Ovary (tissue), 9 donors: ENCODE results near the gene PGAP1. TPM values are rescaled to one million over a fixed set of nuclear protein-coding genes. Genes with fewer than 3 reads are reported as not detected.

Experiments used
- DNase-seq, 5 donors: peaks; one replicate each; pipeline ENCODE4 v3.0.0-alpha.2; 2019 to 2020
- H3K27ac ChIP-seq, 2 donors: fragments of 200-600 bp; one replicate each; pipeline versions ENCODE4 v1.5.1 to v1.8.0; 2019 to 2022
- H3K27me3 ChIP-seq: fragments of 200-600 bp; one replicate; pipeline ENCODE4 v1.8.0; 2022
- H3K36me3 ChIP-seq: fragments of 200-600 bp; sonication (generic); one replicate; pipeline ENCODE4 v1.5.1; 2019
- H3K4me1 ChIP-seq: one replicate; pipeline ENCODE4 v1.8.1; 2013; ENCODE audit warnings: mild to moderate bottlenecking, moderate library complexity; ENCODE audit not compliant: insufficient read depth
- H3K4me3 ChIP-seq: fragments of 200-600 bp; sonication (generic); one replicate; pipeline ENCODE4 v1.5.1; 2017
- H3K9me3 ChIP-seq, 2 donors: fragments of 200-600 bp in 1 of 2; sonication (generic) in 1 of 2; one replicate each; pipeline versions ENCODE4 v1.5.1 to v1.8.1; 2013 to 2019; ENCODE audit warnings: mild to moderate bottlenecking in 1 of 2, moderate library complexity in 1 of 2
- EP300 ChIP-seq: sonication (generic); formaldehyde crosslinking; IDR thresholded peaks from one replicate; pipeline ENCODE4 v1.6.1; 2017; ENCODE audit warnings: antibody characterized with exemption
- POLR2A ChIP-seq: fragments of 450-650 bp; IDR thresholded peaks from one replicate; pipeline ENCODE4 v1.6.1; 2017; ENCODE audit warnings: antibody characterized with exemption, mild to moderate bottlenecking, moderate library complexity
- WGBS, 3 donors: extraction: QIAGEN DNeasy Blood & Tissue Kit in 1 of 3; methylation state at CpG; one replicate each; pipeline versions ENCODE4 v1.1.5 to v1.1.7; 2013 to 2017; 5-methylcytosine and 5-hydroxymethylcytosine counted together
- intact Hi-C, 4 donors: fragments of 100-400 bp; cut with DNase I; formaldehyde crosslinking; loops; one replicate each; pipeline versions ENCODE4 v1.11.0 to v1.15.1; 2022 to 2023
- polyA plus RNA-seq, 2 donors: library from polyadenylated mRNA; stranded (reverse); fragments of 200-250 nt in 1 of 2; fragments of 350-450 nt in 1 of 2; fragmentation: Illumina TruSeq in 1 of 2; extraction: RNeasy Lipid Tissue Mini Kit (QIAGEN cat#74804) in 1 of 2; gene quantifications; one replicate each; pipeline ENCODE4 v1.2.3, GENCODE V29; 2013 to 2014
- total RNA-seq, 7 donors: library from RNA; depleted of rRNA in 2 of 7; stranded (reverse); fragments of >200 nt in 2 of 7; fragmentation: NEBNext Ultra II Directional in 3 of 7; extraction: Animal tissue kit (Norgen Biotek cat#: 25700) in 3 of 7; gene quantifications; one replicate each; pipeline versions ENCODE4 v1.1.0 to v1.2.4, GENCODE V29; 2016 to 2023
- TF ChIP-seq, protein P1 (sequence below), 3 donors: fragments of 450-650 bp in 2 of 3; fragments of 200-600 bp in 1 of 3; IDR thresholded peaks; one replicate each; pipeline versions ENCODE4 v1.5.1 to v1.8.0; 2016 to 2022; ENCODE audit warnings: antibody characterized with exemption in 3 of 3, mild to moderate bottlenecking in 1 of 3
- donor health status: DM: no; HTN: no; CAD: no; lungs with moderate emphysema.
- donor health status: DM: no; HTN: no; CAD: no.
- donor health status: Bipolar disorder and iron deficiency.
- donor health status: DM: yes; HTN: yes; CAD: no.
- donor health status: DM: no; HTN: no; CAD: no.
- donor health status: DM: yes; HTN: yes; CAD: no.

The PGAP1 gene
- total and polyA plus RNA-seq, 9 donors: 3.2 to 39.1 (median 20.6) TPM

DNA sequence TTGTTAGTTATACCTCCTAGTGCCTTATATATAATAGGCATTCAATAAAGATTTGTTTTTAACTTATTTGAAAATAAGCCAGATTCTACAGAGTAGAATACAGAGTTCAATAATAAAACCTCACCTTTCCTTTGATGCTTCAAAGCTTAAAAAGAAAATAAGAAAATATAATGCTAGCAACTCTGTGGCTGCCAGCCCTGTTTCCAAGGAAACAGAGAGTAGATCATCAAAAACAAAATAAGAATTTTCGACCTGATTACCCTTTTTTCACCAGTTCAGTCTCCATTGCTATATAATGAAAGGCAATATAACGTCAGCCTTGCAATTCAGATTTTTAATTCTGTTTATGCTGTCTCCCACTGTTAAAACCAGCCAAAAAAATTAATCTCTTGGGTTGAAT is 8.9 kb upstream of the PGAP1 start:
- TF ChIP-seq, protein P1, sequence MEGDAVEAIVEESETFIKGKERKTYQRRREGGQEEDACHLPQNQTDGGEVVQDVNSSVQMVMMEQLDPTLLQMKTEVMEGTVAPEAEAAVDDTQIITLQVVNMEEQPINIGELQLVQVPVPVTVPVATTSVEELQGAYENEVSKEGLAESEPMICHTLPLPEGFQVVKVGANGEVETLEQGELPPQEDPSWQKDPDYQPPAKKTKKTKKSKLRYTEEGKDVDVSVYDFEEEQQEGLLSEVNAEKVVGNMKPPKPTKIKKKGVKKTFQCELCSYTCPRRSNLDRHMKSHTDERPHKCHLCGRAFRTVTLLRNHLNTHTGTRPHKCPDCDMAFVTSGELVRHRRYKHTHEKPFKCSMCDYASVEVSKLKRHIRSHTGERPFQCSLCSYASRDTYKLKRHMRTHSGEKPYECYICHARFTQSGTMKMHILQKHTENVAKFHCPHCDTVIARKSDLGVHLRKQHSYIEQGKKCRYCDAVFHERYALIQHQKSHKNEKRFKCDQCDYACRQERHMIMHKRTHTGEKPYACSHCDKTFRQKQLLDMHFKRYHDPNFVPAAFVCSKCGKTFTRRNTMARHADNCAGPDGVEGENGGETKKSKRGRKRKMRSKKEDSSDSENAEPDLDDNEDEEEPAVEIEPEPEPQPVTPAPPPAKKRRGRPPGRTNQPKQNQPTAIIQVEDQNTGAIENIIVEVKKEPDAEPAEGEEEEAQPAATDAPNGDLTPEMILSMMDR (IDR thresholded peaks at IDR 0.05): no peak
- TF ChIP-seq POLR2A (no peak), EP300 (no peak)
- no peak overlapping the region for H3K4me3 ChIP-seq
- H3K27me3 ChIP-seq: no peaks in the 10 kb centered on the region
- H3K4me1 ChIP-seq: no peaks in the 10 kb centered on the region
- H3K36me3 ChIP-seq: no peaks in the 10 kb centered on the region
- no peaks in the 10 kb centered on the region for H3K9me3 ChIP-seq
- H3K27ac ChIP-seq: no peak overlapping the region
- intact Hi-C loops: no loop called here
- WGBS, 3 donors: 42 to 57% (median 52%) methylated on average over 2 of the region's 2 CpGs
- DNase-seq: no peak

DNA sequence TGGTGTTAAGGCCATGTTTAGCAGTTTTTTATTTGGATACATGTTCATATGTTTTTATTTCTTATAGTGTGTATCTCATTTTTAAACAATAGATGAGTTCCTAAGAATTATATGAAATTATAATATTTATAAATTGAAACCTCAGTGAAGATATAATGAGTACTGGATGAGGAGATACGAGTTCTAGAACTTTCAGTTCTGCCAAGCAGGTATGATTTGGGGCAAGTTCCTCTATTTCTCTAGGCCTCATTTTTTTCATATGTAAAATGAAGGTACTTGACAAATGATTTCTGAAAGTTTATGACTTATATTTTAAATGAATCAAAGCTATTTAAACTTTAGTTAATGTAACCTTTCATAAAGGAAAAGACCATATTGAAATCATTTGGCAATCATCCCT is 8.2 kb upstream of the PGAP1 start:
- Histone ChIP-seq H3K27ac (no peak overlapping the region), H3K4me3 (no peak overlapping the region), H3K27me3 (no peaks in the 10 kb centered on the region), H3K9me3 (no peaks in the 10 kb centered on the region), H3K36me3 (no peaks in the 10 kb centered on the region), H3K4me1 (no peaks in the 10 kb centered on the region)
- TF ChIP-seq POLR2A (no peak), EP300 (no peak)
- TF ChIP-seq, protein P1 (IDR thresholded peaks at IDR 0.05): no peak
- intact Hi-C loops: no loop called here
- DNase-seq: no peak
- WGBS, 3 donors: 91 to 95% (median 93%) methylated on average over 1 of the region's 1 CpG

DNA sequence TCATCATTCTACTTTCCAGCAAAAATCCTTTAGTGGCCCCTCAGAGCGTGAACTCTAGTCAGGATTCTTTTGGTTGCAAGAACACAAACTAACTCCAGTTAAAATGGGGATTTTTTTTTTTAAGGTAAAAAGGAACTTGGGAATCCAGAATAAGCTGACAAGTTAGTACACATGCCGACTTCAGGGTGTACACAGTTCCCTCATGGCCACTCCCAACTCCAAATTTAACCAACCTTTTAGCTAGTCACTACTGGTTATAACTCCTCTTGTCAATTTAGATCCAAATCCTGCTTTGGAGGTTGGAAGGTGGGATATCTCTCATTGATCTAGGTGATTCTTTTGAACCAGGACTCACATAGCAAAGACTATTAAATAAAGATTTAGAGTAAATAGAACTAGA is 5.0 kb upstream of the PGAP1 start:
- no peak for TF ChIP-seq EP300
- TF ChIP-seq, protein P1 (IDR thresholded peaks at IDR 0.05): no peak
- no peak for TF ChIP-seq POLR2A
- no peaks in the 10 kb centered on the region for H3K36me3 ChIP-seq
- 83 to 96% (median 86%) methylated on average over 2 of the region's 2 CpGs for WGBS, 3 donors
- H3K4me3 ChIP-seq: no peak overlapping the region
- H3K27me3 ChIP-seq: no peaks in the 10 kb centered on the region
- no peak for DNase-seq
- intact Hi-C loops: no loop called here
- H3K9me3 ChIP-seq: no peaks in the 10 kb centered on the region
- no peaks in the 10 kb centered on the region for H3K4me1 ChIP-seq
- no peak overlapping the region for H3K27ac ChIP-seq

DNA sequence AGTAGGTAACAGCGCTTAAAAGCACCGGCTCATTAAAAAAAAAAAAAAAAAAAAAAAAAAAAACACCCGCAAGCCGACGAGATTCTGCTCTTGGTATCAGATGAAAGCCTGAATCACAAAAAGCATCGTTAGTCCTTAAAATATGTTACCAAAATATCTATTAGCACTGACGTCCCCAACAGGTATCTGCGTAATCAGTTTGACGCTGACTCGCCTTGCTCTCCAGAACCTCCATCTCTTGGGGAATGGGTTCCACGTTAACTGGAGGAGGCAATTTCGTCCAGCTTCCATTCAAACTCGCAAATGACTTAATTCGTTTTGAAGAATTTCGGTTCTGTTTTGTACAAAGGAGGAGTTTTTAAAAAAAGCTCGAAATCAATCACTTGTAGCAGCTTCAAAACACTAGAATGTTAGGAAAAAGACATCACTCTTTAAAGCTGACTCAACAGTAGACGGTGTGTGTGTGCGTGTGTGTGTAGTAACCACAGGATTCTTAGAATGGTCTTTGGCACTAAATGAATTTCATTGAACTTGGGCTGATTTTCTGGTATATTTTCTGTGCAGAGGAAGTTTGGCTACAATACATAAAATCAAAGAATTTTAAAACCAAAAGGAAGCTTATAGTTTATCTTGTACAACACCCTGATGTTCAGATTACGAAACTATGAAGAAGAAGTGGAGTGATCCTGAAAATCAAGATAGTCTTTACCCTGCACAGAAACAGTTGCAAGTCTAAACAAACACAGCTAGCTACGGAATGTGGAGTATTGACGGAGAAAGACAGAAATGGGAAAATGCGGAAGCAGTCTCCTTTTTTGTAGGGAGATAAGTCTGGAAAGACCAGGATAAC is 1.1 kb upstream of the PGAP1 start:
- peak in 4 of 5 donors; percentile 12 to 45 (median 20) for DNase-seq
- no peaks in the 10 kb centered on the region for H3K36me3 ChIP-seq
- H3K27ac ChIP-seq: peak overlapping the region; percentile 88 to 96
- H3K4me1 ChIP-seq: no peaks in the 10 kb centered on the region
- 5 to 8% (median 5%) methylated on average over 22 of the region's 22 CpGs for WGBS, 3 donors
- TF ChIP-seq EP300: no peak
- no peak for TF ChIP-seq POLR2A
- TF ChIP-seq, protein P1 (IDR thresholded peaks at IDR 0.05): no peak
- H3K9me3 ChIP-seq: no peaks in the 10 kb centered on the region
- intact Hi-C loops: no loop called here
- peak overlapping the region; percentile 81 for H3K4me3 ChIP-seq
- no peaks in the 10 kb centered on the region for H3K27me3 ChIP-seq
